ENCODE measurements around the gene TACC3.
A peak's percentile ranks its signal among the peaks of the same experiment; 100 is the strongest.
"Not testable (repeated sequence)": the region's sequence is repeated elsewhere in the genome, so short reads cannot be mapped to it uniquely, and the experiment has no call there.

Gene TACC3

GRCh38 chr4:1693131-1693896 lies 28.0 kb upstream of the TACC3 start:
- no peak overlapping the region for H3K4me2 ChIP-seq (ENCODE audit: low read length)
- H3K79me2 ChIP-seq (ENCODE audit: control insufficient read depth, low read length): peaks cover 9% of the 10 kb centered on the region
- peaks cover 75% of the 10 kb centered on the region for H3F3A ChIP-seq (ENCODE audit: control insufficient read depth, insufficient read depth)
- peaks cover 74% of the 10 kb centered on the region for H3K36me3 ChIP-seq (ENCODE audit: control insufficient read depth, low read length)
- H3K9me2 ChIP-seq (replicated peaks; ENCODE audit: control insufficient read depth, low read length): no peaks in the 10 kb centered on the region
- peak overlapping the region; percentile 37 for H3K27ac ChIP-seq (ENCODE audit: low read depth, low read length)
- peaks cover 40% of the 10 kb centered on the region for H4K20me1 ChIP-seq (ENCODE audit: control insufficient read depth, insufficient read depth, low read depth, low read length)
- no peaks in the 10 kb centered on the region for H3K27me3 ChIP-seq (ENCODE audit: control insufficient read depth, low read length)
- H3K4me3 ChIP-seq (ENCODE audit: low read length): no peak overlapping the region
- no peak for TF ChIP-seq EZH2phosphoT487 (IDR thresholded peaks at IDR 0.05; ENCODE audit: borderline replicate concordance, low read length)
- TF ChIP-seq CTCF (IDR thresholded peaks at IDR 0.05; ENCODE audit: low read depth, low read length, poor library complexity, severe bottlenecking): peak; percentile 94
- no peaks in the 10 kb centered on the region for H3K9me3 ChIP-seq (ENCODE audit: control insufficient read depth, insufficient read depth, low read length)
- H3K4me1 ChIP-seq (ENCODE audit: control insufficient read depth, low read length): peaks cover 6% of the 10 kb centered on the region; the same call in 1 of the 2 replicates

- Histone ChIP-seq H3K27me3 (ENCODE audit: control insufficient read depth, low read length) (no peaks in the 10 kb centered on the region), H3K4me2 (ENCODE audit: low read length) (no peak overlapping the region), H4K20me1 (ENCODE audit: control insufficient read depth, insufficient read depth, low read depth, low read length) (peaks cover 46% of the 10 kb centered on the region), H3K9me2 (replicated peaks; ENCODE audit: control insufficient read depth, low read length) (no peaks in the 10 kb centered on the region), H3K9me3 (ENCODE audit: control insufficient read depth, insufficient read depth, low read length) (no peaks in the 10 kb centered on the region), H3K4me1 (ENCODE audit: control insufficient read depth, low read length) (peaks cover 6% of the 10 kb centered on the region; the same call in 1 of the 2 replicates), H3F3A (ENCODE audit: control insufficient read depth, insufficient read depth) (peaks cover 79% of the 10 kb centered on the region), H3K79me2 (ENCODE audit: control insufficient read depth, low read length) (peaks cover 31% of the 10 kb centered on the region), H3K4me3 (ENCODE audit: low read length) (no peak overlapping the region), H3K27ac (ENCODE audit: low read depth, low read length) (no peak overlapping the region), H3K36me3 (ENCODE audit: control insufficient read depth, low read length) (peaks cover 95% of the 10 kb centered on the region)
- no peak for TF ChIP-seq EZH2phosphoT487 (IDR thresholded peaks at IDR 0.05; ENCODE audit: borderline replicate concordance, low read length)
- TF ChIP-seq CTCF (IDR thresholded peaks at IDR 0.05; ENCODE audit: low read depth, low read length, poor library complexity, severe bottlenecking): no peak
Observed at GRCh38 chr4:1695913-1696312, 25.4 kb upstream of the TACC3 start.

DNA sequence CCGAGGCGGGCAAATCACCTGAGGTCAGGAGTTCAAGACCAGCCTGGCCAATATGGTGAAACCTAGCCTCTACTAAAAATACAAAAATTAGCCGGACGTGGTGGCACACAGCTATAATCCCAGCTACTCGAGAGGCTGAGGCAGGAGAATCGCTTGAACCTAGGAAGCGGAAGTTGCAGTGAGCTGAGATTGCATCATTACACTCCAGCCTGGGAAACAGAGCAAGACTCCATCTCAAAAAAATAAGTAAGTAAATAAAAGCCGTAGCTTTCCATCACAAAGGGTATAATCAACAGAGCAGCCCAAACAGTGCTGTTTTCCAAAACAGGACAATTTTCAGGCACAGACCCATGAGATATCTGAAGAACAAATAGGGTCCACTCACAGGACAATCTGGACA lies 19.6 kb upstream of the TACC3 start:
- peaks cover 95% of the 10 kb centered on the region for H3K36me3 ChIP-seq (ENCODE audit: control insufficient read depth, low read length)
- H3K9me3 ChIP-seq (ENCODE audit: control insufficient read depth, insufficient read depth, low read length); H3K9me2 ChIP-seq (replicated peaks; ENCODE audit: control insufficient read depth, low read length); H3K27ac ChIP-seq (ENCODE audit: low read depth, low read length); H3K4me2 ChIP-seq (ENCODE audit: low read length); H3K27me3 ChIP-seq (ENCODE audit: control insufficient read depth, low read length); H3K4me3 ChIP-seq (ENCODE audit: low read length): not testable (repeated sequence)
- H3K4me1 ChIP-seq (ENCODE audit: control insufficient read depth, low read length): peaks cover 14% of the 10 kb centered on the region
- peaks cover 36% of the 10 kb centered on the region for H3F3A ChIP-seq (ENCODE audit: control insufficient read depth, insufficient read depth)
- H4K20me1 ChIP-seq (ENCODE audit: control insufficient read depth, insufficient read depth, low read depth, low read length): peaks cover 50% of the 10 kb centered on the region
- H3K79me2 ChIP-seq (ENCODE audit: control insufficient read depth, low read length): peaks cover 83% of the 10 kb centered on the region

- peaks cover 28% of the 10 kb centered on the region for H3K4me1 ChIP-seq (ENCODE audit: control insufficient read depth, low read length)
- H3K9me3 ChIP-seq (ENCODE audit: control insufficient read depth, insufficient read depth, low read length): no peaks in the 10 kb centered on the region
- H3K4me3 ChIP-seq (ENCODE audit: low read length): no peak overlapping the region
- no peaks in the 10 kb centered on the region for H3K27me3 ChIP-seq (ENCODE audit: control insufficient read depth, low read length)
- H3K27ac ChIP-seq (ENCODE audit: low read depth, low read length): no peak overlapping the region
- H3F3A ChIP-seq (ENCODE audit: control insufficient read depth, insufficient read depth): peaks cover 30% of the 10 kb centered on the region
- H3K9me2 ChIP-seq (replicated peaks; ENCODE audit: control insufficient read depth, low read length): no peaks in the 10 kb centered on the region
- peaks cover 96% of the 10 kb centered on the region for H3K79me2 ChIP-seq (ENCODE audit: control insufficient read depth, low read length)
- H3K4me2 ChIP-seq (ENCODE audit: low read length): no peak overlapping the region
- H3K36me3 ChIP-seq (ENCODE audit: control insufficient read depth, low read length): peaks cover 93% of the 10 kb centered on the region
- TF ChIP-seq CTCF (IDR thresholded peaks at IDR 0.05; ENCODE audit: low read depth, low read length, poor library complexity, severe bottlenecking): no peak
- TF ChIP-seq EZH2phosphoT487 (IDR thresholded peaks at IDR 0.05; ENCODE audit: borderline replicate concordance, low read length): no peak
- peaks cover 64% of the 10 kb centered on the region for H4K20me1 ChIP-seq (ENCODE audit: control insufficient read depth, insufficient read depth, low read depth, low read length)
Observed at GRCh38 chr4:1703867-1704266, 17.5 kb upstream of the TACC3 start.
